CD4-positive, alpha-beta memory T cell (primary cell): ENCODE measurements around the gene GH2. TPM values are rescaled to one million over a fixed set of nuclear protein-coding genes. Genes with fewer than 3 reads are reported as not detected.
A peak's percentile ranks its signal among the peaks of the same experiment; 100 is the strongest.
"Not testable (repeated sequence)": the region's sequence is repeated elsewhere in the genome, so short reads cannot be mapped to it uniquely, and the experiment has no call there.

Experiments used
- CTCF ChIA-PET: fragments of 350-600 bp; sonication (Branson Sonifier 250); formaldehyde crosslinking; loops from one replicate; lab custom pipeline; 2021; ENCODE audit warnings: inconsistent platforms; ENCODE audit not compliant: partially characterized antibody; lab: Charles Lee
- POLR2A ChIA-PET: fragments of 350-600 bp; sonication (Branson Sonifier 250); formaldehyde crosslinking; loops from one replicate; lab custom pipeline; 2021; ENCODE audit not compliant: partially characterized antibody; lab: Charles Lee
- DNase-seq, 5 donors: peaks; one replicate each; pipeline versions ENCODE4 v3.0.0 to v3.0.0-alpha.2; 2020 to 2022; ENCODE audit warnings: mixed read lengths in 1 of 5
- H3K27ac ChIP-seq: one replicate; pipeline ENCODE4 v1.7.0; 2013; ENCODE audit warnings: low read depth, low read length
- H3K27me3 ChIP-seq: 2 replicates; pipeline ENCODE4 v1.7.0; 2013; ENCODE audit warnings: mild to moderate bottlenecking, low read length, moderate library complexity; ENCODE audit not compliant: insufficient read depth
- H3K36me3 ChIP-seq: 2 replicates; pipeline ENCODE4 v1.7.0; 2013; ENCODE audit warnings: mild to moderate bottlenecking, low read length, moderate library complexity; ENCODE audit not compliant: insufficient read depth
- H3K4me1 ChIP-seq: 2 replicates; pipeline ENCODE4 v1.7.0; 2013; ENCODE audit warnings: mild to moderate bottlenecking, low read length, moderate library complexity; ENCODE audit not compliant: insufficient read depth
- H3K4me3 ChIP-seq, 2 donors: one replicate each; pipeline ENCODE4 v1.7.0; 2013; ENCODE audit warnings: low read length in 2 of 2, mild to moderate bottlenecking in 1 of 2
- H3K9me3 ChIP-seq, 2 donors: one replicate each; pipeline ENCODE4 v1.7.0; 2013; ENCODE audit warnings: low read length in 2 of 2, control low read depth in 1 of 2; ENCODE audit not compliant: control insufficient read depth in 1 of 2
- H3K27ac Mint-ChIP-seq, 7 donors: one replicate each; pipeline ENCODE4 v1.8.0; 2020 to 2021; ENCODE audit warnings: mixed read lengths in 7 of 7, mild to moderate bottlenecking in 6 of 7, inconsistent platforms in 3 of 7, moderate library complexity in 3 of 7
- H3K27me3 Mint-ChIP-seq, 2 donors: one replicate each; pipeline ENCODE4 v1.8.0; 2020 to 2021; ENCODE audit warnings: mixed read lengths in 2 of 2
- H3K36me3 Mint-ChIP-seq, 2 donors: one replicate each; pipeline ENCODE4 v1.8.0; 2020 to 2021; ENCODE audit warnings: mixed read lengths in 2 of 2, inconsistent platforms in 1 of 2, mild to moderate bottlenecking in 1 of 2
- H3K4me1 Mint-ChIP-seq, 4 donors: one replicate each; pipeline ENCODE4 v1.8.0; 2020 to 2021; ENCODE audit warnings: mixed read lengths in 4 of 4, mild to moderate bottlenecking in 1 of 4
- H3K4me3 Mint-ChIP-seq, 8 donors: one replicate each; pipeline ENCODE4 v1.8.0; 2020 to 2021; ENCODE audit warnings: mixed read lengths in 8 of 8, mild to moderate bottlenecking in 7 of 8, moderate library complexity in 6 of 8, inconsistent platforms in 3 of 8
- H3K9me3 Mint-ChIP-seq, 8 donors: one replicate each; pipeline ENCODE4 v1.8.0; 2020 to 2021; ENCODE audit warnings: mixed read lengths in 8 of 8, mild to moderate bottlenecking in 5 of 8, inconsistent platforms in 3 of 8, moderate library complexity in 1 of 8
- intact Hi-C: fragments of 100-400 bp; cut with micrococcal nuclease; formaldehyde crosslinking; loops from one replicate; pipeline ENCODE4 v1.15.1; 2023
- polyA plus RNA-seq, 2 donors: library from polyadenylated mRNA; unstranded; fragments of 300-500 nt; fragmentation: Illumina TruSeq; gene quantifications; one replicate each; pipeline ENCODE4 v1.2.3, GENCODE V29; 2021
- total RNA-seq, 2 experiments: library from RNA; stranded (reverse); gene quantifications; one replicate each; pipeline ENCODE4 v1.2.3, GENCODE V29; 2021

Gene GH2
- total and polyA plus RNA-seq, 4 experiments from 2014 or later: not detected

DNA sequence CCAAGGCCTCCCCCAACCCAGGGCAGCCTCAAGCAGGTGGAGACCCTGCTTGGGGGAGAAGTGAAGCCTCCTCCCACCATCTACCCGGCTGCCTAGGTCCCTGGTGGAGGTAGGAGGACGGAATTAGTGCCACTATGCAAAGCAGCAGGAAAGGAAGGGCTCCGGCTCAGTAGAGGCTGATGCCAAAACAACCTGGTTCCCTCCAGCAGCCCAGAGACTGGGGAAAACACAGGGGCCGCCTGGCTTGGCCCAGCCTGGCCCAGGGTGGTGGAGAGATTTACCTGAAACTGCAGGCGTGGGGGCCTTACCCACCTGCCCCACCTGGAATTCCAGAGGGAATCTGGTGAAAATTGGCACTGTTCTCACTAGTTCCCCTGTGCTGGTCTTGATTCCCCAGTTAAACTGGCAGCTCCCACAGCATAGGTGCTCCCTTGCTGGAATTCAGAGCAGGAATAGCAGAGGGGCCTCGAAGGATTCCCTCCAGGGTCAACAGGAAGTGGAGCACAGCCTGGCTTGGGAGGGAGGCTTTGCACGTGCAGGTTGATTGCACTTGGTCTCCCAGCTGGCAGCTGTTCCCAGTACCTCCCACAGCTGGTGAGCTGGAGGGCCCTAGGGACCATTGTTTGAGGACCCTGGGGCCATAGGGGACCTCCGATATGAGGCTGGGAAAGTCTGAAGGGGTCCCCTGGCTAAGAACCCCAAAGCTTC, 45.9 kb upstream of the GH2 start:
- Mint-ChIP-seq H3K4me1 (peaks cover 7 to 21% (median 16%) of the 10 kb centered on the region in 4 donors), H3K9me3 (no peaks in the 10 kb centered on the region), H3K27me3 (no peaks in the 10 kb centered on the region), H3K36me3 (peaks cover 0 to 10% of the 10 kb centered on the region in 2 donors), H3K4me3 (no peak overlapping the region), H3K27ac (no peak overlapping the region)
- Histone ChIP-seq H3K36me3 (peaks cover 20% of the 10 kb centered on the region), H3K9me3 (no peaks in the 10 kb centered on the region), H3K27ac (no peak overlapping the region), H3K27me3 (no peaks in the 10 kb centered on the region), H3K4me3 (no peak overlapping the region), H3K4me1 (peaks cover 19% of the 10 kb centered on the region)
- ChIA-PET POLR2A (interaction anchor here (0.6 to 1.3 kb wide), 3 partner anchors 203 to 441 kb away, joined by 3 to 7 read pairs (median 3); partner anchors contain the start of gene ERN1), CTCF (interaction anchor here (2.5 to 5.9 kb wide), 3 partner anchors 8 to 204 kb away, joined by 6 to 56 read pairs (median 12); partner anchors contain the start of gene GH1)
- DNase-seq: no peak
- intact Hi-C loops: no loop called here

DNA sequence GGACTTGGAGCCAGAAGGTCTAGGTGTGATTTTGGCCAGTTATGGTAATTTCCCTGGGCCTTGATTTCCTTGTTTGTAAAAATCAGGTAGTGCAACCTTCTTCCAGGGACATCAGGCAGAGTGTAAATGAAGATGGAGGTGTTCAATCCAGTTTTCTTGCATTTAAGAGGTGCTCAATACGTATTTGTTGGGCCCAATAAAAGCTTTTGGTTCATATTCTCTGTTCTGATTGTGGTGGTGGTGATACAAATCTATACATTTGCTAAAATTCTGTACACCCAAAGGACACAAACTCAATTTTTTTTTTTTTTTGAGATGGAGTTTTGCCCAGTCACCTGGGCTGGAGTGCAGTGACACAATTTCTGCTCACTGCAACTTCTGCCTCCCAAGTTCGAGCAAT, 44.4 kb upstream of the GH2 start:
- no peak overlapping the region for H3K4me3 ChIP-seq
- ChIA-PET POLR2A (interaction anchor here (0.7 to 1.1 kb wide), 2 partner anchors 21 to 94 kb away, joined by 3 to 4 read pairs; partner anchors contain the start of gene ICAM2), CTCF (interaction anchor here (1.1 to 2.2 kb wide), 3 partner anchors 15 to 103 kb away, joined by 4 to 8 read pairs (median 4); partner anchors contain the start of gene CSHL1)
- Mint-ChIP-seq H3K4me1 (peaks cover 4 to 8% (median 6%) of the 10 kb centered on the region in 4 donors), H3K27me3 (no peaks in the 10 kb centered on the region), H3K9me3 (no peaks in the 10 kb centered on the region), H3K4me3 (no peak overlapping the region), H3K36me3 (peaks cover 0 to 10% of the 10 kb centered on the region in 2 donors), H3K27ac (peak overlapping the region in 1 of 7 donors; percentile 48)
- intact Hi-C loops: no loop called here
- no peak overlapping the region for H3K27ac ChIP-seq
- H3K9me3 ChIP-seq: no peaks in the 10 kb centered on the region
- H3K27me3 ChIP-seq: no peaks in the 10 kb centered on the region
- H3K36me3 ChIP-seq: peaks cover 20% of the 10 kb centered on the region
- DNase-seq: no peak
- H3K4me1 ChIP-seq: peaks cover 11% of the 10 kb centered on the region

DNA sequence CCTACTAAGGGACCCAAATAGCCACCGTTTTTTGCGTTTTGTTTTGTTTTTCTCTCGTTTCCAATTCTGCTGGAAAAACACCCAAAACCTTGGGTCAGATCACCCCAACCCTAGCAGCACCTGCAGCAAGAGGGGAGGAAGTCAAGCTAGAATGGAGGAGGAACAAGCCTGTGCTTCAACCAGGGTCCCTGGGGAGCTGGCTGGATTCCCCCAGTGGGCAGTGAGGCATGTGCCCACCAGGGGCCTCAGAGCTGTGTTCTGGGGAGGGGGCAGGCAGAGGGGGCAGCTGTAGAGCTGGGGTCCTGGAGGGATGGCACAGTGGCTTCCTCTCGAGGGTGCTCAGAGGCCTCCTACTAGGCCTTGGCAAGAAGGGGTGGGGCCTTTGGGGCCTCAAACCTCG, 43.9 kb upstream of the GH2 start:
- CTCF ChIA-PET: interaction anchor here (1.1 to 3.5 kb wide), 5 partner anchors 14 to 103 kb away, joined by 3 to 13 read pairs (median 4); partner anchors contain the start of gene CSHL1

DNA sequence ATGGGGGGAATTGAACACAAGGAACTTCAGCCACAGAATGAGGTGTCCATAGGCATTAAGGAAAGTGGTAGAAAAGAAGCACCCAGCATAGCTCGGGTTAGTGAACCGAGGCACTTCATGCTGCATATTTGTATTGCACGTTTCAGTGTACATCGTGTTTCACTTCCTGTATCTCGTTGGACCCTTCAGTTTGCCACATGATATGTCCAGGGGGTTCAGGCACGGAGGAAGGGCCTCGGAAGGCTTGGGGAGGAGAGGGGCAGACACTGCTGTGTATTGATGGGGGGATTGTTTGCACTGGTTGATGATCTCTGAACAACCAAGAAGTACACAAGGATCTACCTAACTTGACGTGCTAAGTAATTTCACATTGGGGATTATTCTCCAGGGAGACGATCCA, 40.7 kb upstream of the GH2 start:
- H3K27me3 ChIP-seq, H3K27ac ChIP-seq, H3K9me3 ChIP-seq, H3K4me3 Mint-ChIP-seq, DNase-seq, H3K4me1 Mint-ChIP-seq, H3K4me3 ChIP-seq, H3K36me3 Mint-ChIP-seq, H3K36me3 ChIP-seq, H3K27me3 Mint-ChIP-seq, H3K9me3 Mint-ChIP-seq, POLR2A ChIA-PET, H3K4me1 ChIP-seq, intact Hi-C loops: not testable (repeated sequence)
- CTCF ChIA-PET: interaction anchor here (1.2 to 14.7 kb wide), 6 partner anchors 11 to 210 kb away, joined by 3 to 351 read pairs (median 72); partner anchors contain the start of genes CSHL1, ERN1 and ICAM2
- H3K27ac Mint-ChIP-seq: peak overlapping the region in 1 of 7 donors; percentile 4

More for the DNA sequence above, 43.9 kb upstream of the GH2 start:
- Mint-ChIP-seq H3K9me3 (no peaks in the 10 kb centered on the region), H3K27me3 (no peaks in the 10 kb centered on the region), H3K4me3 (no peak overlapping the region), H3K27ac (peak overlapping the region in 2 of 7 donors; percentile 15 to 27), H3K4me1 (peaks cover under 1 to 2% (median 1%) of the 10 kb centered on the region in 4 donors), H3K36me3 (peaks cover 0 to 6% of the 10 kb centered on the region in 2 donors)
- H3K4me1 ChIP-seq: peaks cover 6% of the 10 kb centered on the region
- no peak overlapping the region for H3K27ac ChIP-seq
- H3K36me3 ChIP-seq: peaks cover 20% of the 10 kb centered on the region
- no peaks in the 10 kb centered on the region for H3K27me3 ChIP-seq
- H3K9me3 ChIP-seq: no peaks in the 10 kb centered on the region
- no peak overlapping the region for H3K4me3 ChIP-seq
- intact Hi-C loops: no loop called here
- POLR2A ChIA-PET: interaction anchor here (0.7 to 1.1 kb wide), 3 partner anchors 21 to 220 kb away, joined by 3 to 4 read pairs (median 3); partner anchors contain the start of gene ICAM2
- no peak for DNase-seq

DNA sequence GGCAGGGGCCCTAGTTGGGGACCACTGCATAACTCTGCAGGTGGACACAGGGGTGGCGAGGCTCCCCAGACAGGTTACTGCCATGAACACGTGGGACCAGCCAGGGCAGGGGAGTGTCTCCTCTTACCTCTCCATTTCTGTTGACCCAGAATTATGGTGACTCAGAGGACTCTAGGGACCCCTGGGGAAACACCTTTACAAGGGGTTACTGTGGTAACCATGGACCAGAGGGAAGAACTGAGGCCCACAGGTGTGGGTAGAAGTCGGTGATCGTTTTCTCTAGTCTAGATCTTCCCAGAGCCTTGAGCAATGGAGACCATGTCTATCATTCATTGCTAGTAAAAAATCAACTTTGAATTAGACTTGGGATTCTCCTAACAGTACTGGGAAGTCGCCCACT, 39.0 kb upstream of the GH2 start:
- H3K27ac Mint-ChIP-seq, H3K36me3 Mint-ChIP-seq, H3K4me3 ChIP-seq, H3K9me3 Mint-ChIP-seq, H3K4me3 Mint-ChIP-seq, H3K4me1 ChIP-seq, H3K27me3 ChIP-seq, H3K27me3 Mint-ChIP-seq, H3K9me3 ChIP-seq, H3K27ac ChIP-seq, H3K36me3 ChIP-seq, H3K4me1 Mint-ChIP-seq, intact Hi-C loops: not testable (repeated sequence)
- DNase-seq: peak in 1 of 5 donors; percentile 27
- ChIA-PET POLR2A (interaction anchor here (1.7 to 3.8 kb wide), 5 partner anchors 11 to 212 kb away, joined by 5 to 46 read pairs (median 14); partner anchors contain the start of genes CD79B and ICAM2), CTCF (interaction anchor here (0.6 to 14.7 kb wide), 13 partner anchors 9 to 229 kb away, joined by 3 to 351 read pairs (median 9); partner anchors contain the start of genes CD79B, CSHL1, ERN1 and ICAM2)

DNA sequence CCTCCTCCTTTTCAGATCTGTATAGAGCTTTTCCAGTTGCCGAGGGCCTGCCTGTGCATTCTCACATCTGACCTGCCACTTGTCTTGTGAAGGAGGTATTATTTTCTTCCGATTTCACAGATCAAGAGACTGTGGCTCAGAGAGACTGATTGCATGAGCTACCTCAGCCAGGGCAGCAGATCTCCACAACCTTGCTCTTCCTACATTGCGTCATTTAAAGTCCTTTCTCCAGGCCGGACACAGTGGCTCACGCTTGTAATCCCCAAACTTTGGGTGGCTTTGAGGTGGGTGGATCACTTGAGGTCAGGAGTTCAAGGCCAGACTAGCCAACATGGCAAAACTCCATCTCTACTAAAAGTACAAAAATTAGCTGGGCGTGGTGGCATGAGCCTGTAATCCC, 38.3 kb upstream of the GH2 start:
- H3K27me3 ChIP-seq, intact Hi-C loops, H3K27ac ChIP-seq, H3K9me3 Mint-ChIP-seq, H3K9me3 ChIP-seq, H3K4me1 ChIP-seq, H3K4me3 ChIP-seq, H3K4me3 Mint-ChIP-seq, H3K27me3 Mint-ChIP-seq, H3K36me3 Mint-ChIP-seq, H3K36me3 ChIP-seq, H3K4me1 Mint-ChIP-seq: not testable (repeated sequence)
- peak in 1 of 5 donors; percentile 2 for DNase-seq
- H3K27ac Mint-ChIP-seq: peak overlapping the region in 1 of 7 donors; percentile 60
- CTCF ChIA-PET: interaction anchor here (0.7 to 14.7 kb wide), 41 partner anchors 9 to 230 kb away, joined by 3 to 351 read pairs (median 5); partner anchors contain the start of genes CD79B, CSHL1, ERN1 and GH2
- POLR2A ChIA-PET: interaction anchor here (0.6 to 3.8 kb wide), 11 partner anchors 12 to 222 kb away, joined by 3 to 46 read pairs (median 7); partner anchors contain the start of genes CD79B, ERN1 and ICAM2
